ENCODE data around the gene C16orf74. TPM values are rescaled to one million over a fixed set of nuclear protein-coding genes. Genes with fewer than 3 reads are reported as not detected.

Gene C16orf74
- polyA plus RNA-seq, 1 donor (not counting 4 experiments of a cell fraction or from before 2014, with no cell fraction given): 35.3 TPM

- Histone ChIP-seq H3K36me3 (ENCODE audit: control insufficient read depth in 2 of 2, extremely low read depth in 1 of 2, insufficient read depth in 2 of 2, low read length in 2 of 2) (peaks cover 25 to 44% of the 10 kb centered on the region in 2 experiments), H4K20me1 (ENCODE audit: control insufficient read depth, extremely low read depth, insufficient read depth, low read length) (no peaks in the 10 kb centered on the region), H3K9me1 (ENCODE audit: control insufficient read depth, extremely low read depth, insufficient read depth, low read length) (no peaks in the 10 kb centered on the region), H2AFZ (ENCODE audit: control insufficient read depth, low read length) (no peak overlapping the region), H3K4me2 (ENCODE audit: control insufficient read depth, extremely low read depth, insufficient read depth, low read depth, low read length) (no peak overlapping the region), H3K9me3 (ENCODE audit: control insufficient read depth, low read depth, low read length) (no peaks in the 10 kb centered on the region), H3K4me3 (ENCODE audit: control insufficient read depth in 2 of 3, extremely low read depth in 1 of 3, insufficient read depth in 2 of 3, low read depth in 1 of 3, low read length in 3 of 3) (no peak overlapping the region), H3K27me3 (ENCODE audit: control insufficient read depth, extremely low read depth, insufficient read depth, low read length) (no peaks in the 10 kb centered on the region), H3K79me2 (ENCODE audit: control insufficient read depth, insufficient read depth, low read length) (no peaks in the 10 kb centered on the region), H3K4me1 (ENCODE audit: control insufficient read depth, extremely low read depth, insufficient read depth, low read length) (no peaks in the 10 kb centered on the region), H3K9ac (ENCODE audit: control insufficient read depth, extremely low read depth, insufficient read depth, low read length) (no peak overlapping the region), H3K27ac (ENCODE audit: control insufficient read depth, insufficient read depth, low read length) (no peak overlapping the region)
- dilution Hi-C loops (cut with MboI; ENCODE audit: extremely low pct_ligation_motif_present, low sequenced_read_pairs): no loop called here
- TF ChIP-seq EZH2 (IDR thresholded peaks at IDR 0.05; ENCODE audit: low read length) (no peak), CTCF (optimal IDR thresholded peaks at IDR 0.05 in 1 of 3, IDR thresholded peaks at IDR 0.05 in 1 of 3, conservative IDR thresholded peaks at IDR 0.05 in 1 of 3; ENCODE audit: extremely low read depth in 1 of 3, insufficient read depth in 2 of 3, low read length in 3 of 3) (no peak)
- FAIRE-seq (no peak), DNase-seq (ENCODE audit: low read depth, low spot score) (no peak)
Observed at GRCh38 chr16:85665373-85665740, 85.5 kb downstream of the C16orf74 start.

- no peak overlapping the region for H3K27ac ChIP-seq (ENCODE audit: control insufficient read depth, insufficient read depth, low read length)
- no peak overlapping the region for H3K4me3 ChIP-seq (ENCODE audit: control insufficient read depth in 2 of 3, extremely low read depth in 1 of 3, insufficient read depth in 2 of 3, low read depth in 1 of 3, low read length in 3 of 3)
- dilution Hi-C loops (cut with MboI; ENCODE audit: extremely low pct_ligation_motif_present, low sequenced_read_pairs): no loop called here
- no peaks in the 10 kb centered on the region for H3K27me3 ChIP-seq (ENCODE audit: control insufficient read depth, extremely low read depth, insufficient read depth, low read length)
- no peaks in the 10 kb centered on the region for H3K9me1 ChIP-seq (ENCODE audit: control insufficient read depth, extremely low read depth, insufficient read depth, low read length)
- H3K79me2 ChIP-seq (ENCODE audit: control insufficient read depth, insufficient read depth, low read length): no peaks in the 10 kb centered on the region
- DNase-seq (ENCODE audit: low read depth, low spot score) (no peak), FAIRE-seq (no peak)
- no peak for TF ChIP-seq EZH2 (IDR thresholded peaks at IDR 0.05; ENCODE audit: low read length)
- no peak for TF ChIP-seq CTCF (optimal IDR thresholded peaks at IDR 0.05 in 1 of 3, IDR thresholded peaks at IDR 0.05 in 1 of 3, conservative IDR thresholded peaks at IDR 0.05 in 1 of 3; ENCODE audit: extremely low read depth in 1 of 3, insufficient read depth in 2 of 3, low read length in 3 of 3)
- no peaks in the 10 kb centered on the region for H3K4me1 ChIP-seq (ENCODE audit: control insufficient read depth, extremely low read depth, insufficient read depth, low read length)
- no peak overlapping the region for H2AFZ ChIP-seq (ENCODE audit: control insufficient read depth, low read length)
- H3K4me2 ChIP-seq (ENCODE audit: control insufficient read depth, extremely low read depth, insufficient read depth, low read depth, low read length): no peak overlapping the region
- no peaks in the 10 kb centered on the region for H3K9me3 ChIP-seq (ENCODE audit: control insufficient read depth, low read depth, low read length)
- peaks cover 3% of the 10 kb centered on the region for H4K20me1 ChIP-seq (ENCODE audit: control insufficient read depth, extremely low read depth, insufficient read depth, low read length)
- H3K36me3 ChIP-seq (ENCODE audit: control insufficient read depth in 2 of 2, extremely low read depth in 1 of 2, insufficient read depth in 2 of 2, low read length in 2 of 2): peaks cover 25 to 44% of the 10 kb centered on the region in 2 experiments
- no peak overlapping the region for H3K9ac ChIP-seq (ENCODE audit: control insufficient read depth, extremely low read depth, insufficient read depth, low read length)
Observed at GRCh38 chr16:85664580-85665372, 86.1 kb downstream of the C16orf74 start.

Measured in keratinocyte (primary cell).